Amygdala (tissue), 56 donors: Measurements from ENCODE around the gene MAPRE2.
"Not testable (repeated sequence)": the region's sequence is repeated elsewhere in the genome, so short reads cannot be mapped to it uniquely, and the experiment has no call there.

Experiments
- DNase-seq, 56 donors: peaks; one replicate each; lab custom pipeline; 2025; lab: John Stamatoyannopoulos, UW

The MAPRE2 gene

GRCh38 chr18:35138773-35139172 lies 97.6 kb downstream of the MAPRE2 start:
- no peak for DNase-seq

GRCh38 chr18:35139517-35139916 lies 98.3 kb downstream of the MAPRE2 start:
- DNase-seq: no peak

- no peak for DNase-seq
Measured at GRCh38 chr18:35141077-35141476, 99.9 kb downstream of the MAPRE2 start.

- no peak for DNase-seq
Measured at GRCh38 chr18:35141567-35142274, 100.5 kb downstream of the MAPRE2 start.

GRCh38 chr18:35142275-35142615 lies 101.0 kb downstream of the MAPRE2 start:
- DNase-seq: no peak

- DNase-seq: peak in 38 of 56 donors; percentile 10 to 79 (median 38)
Measured at GRCh38 chr18:35143622-35144596, 102.7 kb downstream of the MAPRE2 start.

GRCh38 chr18:35144698-35145097 lies 103.5 kb downstream of the MAPRE2 start:
- DNase-seq: no peak

- not testable (repeated sequence) for DNase-seq
Measured at GRCh38 chr18:35150195-35150594, 109.0 kb downstream of the MAPRE2 start.

- DNase-seq: no peak
Measured at GRCh38 chr18:35153609-35154272, 112.5 kb downstream of the MAPRE2 start.

- peak in 1 of 56 donors; percentile 32 for DNase-seq
Measured at GRCh38 chr18:35155398-35156117, 114.3 kb downstream of the MAPRE2 start.

- no peak for DNase-seq
Measured at GRCh38 chr18:35157181-35157580, 116.0 kb downstream of the MAPRE2 start.

GRCh38 chr18:35158728-35159450 lies 117.7 kb downstream of the MAPRE2 start:
- DNase-seq: no peak

GRCh38 chr18:35159782-35160181 lies 118.6 kb downstream of the MAPRE2 start:
- no peak for DNase-seq

GRCh38 chr18:35161485-35161884 lies 120.3 kb downstream of the MAPRE2 start:
- no peak for DNase-seq

GRCh38 chr18:35161934-35162333 lies 120.7 kb downstream of the MAPRE2 start:
- no peak for DNase-seq

GRCh38 chr18:35163014-35163539 lies 121.9 kb downstream of the MAPRE2 start:
- no peak for DNase-seq

GRCh38 chr18:35163721-35164120 lies 122.5 kb downstream of the MAPRE2 start:
- no peak for DNase-seq

GRCh38 chr18:35164133-35164532 lies 122.9 kb downstream of the MAPRE2 start:
- DNase-seq: no peak

GRCh38 chr18:35167332-35167731 lies 126.1 kb downstream of the MAPRE2 start:
- DNase-seq: no peak

- no peak for DNase-seq
Measured at GRCh38 chr18:35167857-35168256, 126.6 kb downstream of the MAPRE2 start.
